Right cardiac atrium (tissue), 5 donors: ENCODE results near the gene E2F6. TPM values are rescaled to one million over a fixed set of nuclear protein-coding genes. Genes with fewer than 3 reads are reported as not detected.

Source experiments
- ATAC-seq, 2 donors: fragments of 200-7000 bp; cut with Tn5 transposase; one replicate each; pipeline versions ENCODE4 v1.8.0 to v1.9.1; 2020; ENCODE audit warnings: moderate library complexity in 2 of 2, mild to moderate bottlenecking in 1 of 2
- DNase-seq, 3 donors: peaks; one replicate each; pipeline ENCODE4 v3.0.0-alpha.2; 2020
- H3K27ac ChIP-seq: one replicate; pipeline ENCODE4 v1.5.1; 2013; ENCODE audit warnings: mild to moderate bottlenecking, low read length, control low read depth, moderate library complexity
- H3K27me3 ChIP-seq: one replicate; pipeline ENCODE4 v1.6.1; 2013; ENCODE audit not compliant: control insufficient read depth, insufficient read depth
- H3K4me1 ChIP-seq: one replicate; pipeline ENCODE4 v1.6.1; 2013; ENCODE audit warnings: low read length; ENCODE audit not compliant: control insufficient read depth, insufficient read depth
- H3K4me3 ChIP-seq: one replicate; pipeline ENCODE4 v1.5.1; 2013; ENCODE audit warnings: low read length, control low read depth
- H3K9me3 ChIP-seq: one replicate; pipeline ENCODE4 v1.6.1; 2013; ENCODE audit warnings: low read length; ENCODE audit not compliant: control insufficient read depth
- WGBS: extraction: QIAGEN DNeasy Blood & Tissue Kit; methylation state at CpG from one replicate; pipeline ENCODE4 v1.1.7; 2013; 5-methylcytosine and 5-hydroxymethylcytosine counted together
- intact Hi-C, 4 donors: fragments of 100-400 bp; cut with DNase I; formaldehyde crosslinking; loops; one replicate each; pipeline versions ENCODE4 v1.11.0 to v1.14.0; 2022 to 2023
- polyA plus RNA-seq: library from polyadenylated mRNA; stranded (reverse); fragments of 200-250 nt; gene quantifications from one replicate; pipeline ENCODE4 v1.2.3, GENCODE V29; 2013
- total RNA-seq, 4 donors: library from RNA; stranded (reverse); fragmentation: NEBNext Ultra II Directional; extraction: Animal tissue kit (Norgen Biotek cat#: 25700); gene quantifications; one replicate each; pipeline ENCODE4 v1.2.1, GENCODE V29; 2021
- donor health status: healthy with polysubstance abuse.
- donor health status: DM: no; HTN: yes; CAD: no.
- donor health status: DM: no; HTN: no; CAD: no.
- donor health status: DM: no; HTN: yes; CAD: no; lungs with severe emphysema.
- donor health status: DM: yes; HTN: yes; CAD: no.

E2F6 gene
- total and polyA plus RNA-seq, 5 donors, result 10.9 to 19.9 (median 15.9) TPM

DNA sequence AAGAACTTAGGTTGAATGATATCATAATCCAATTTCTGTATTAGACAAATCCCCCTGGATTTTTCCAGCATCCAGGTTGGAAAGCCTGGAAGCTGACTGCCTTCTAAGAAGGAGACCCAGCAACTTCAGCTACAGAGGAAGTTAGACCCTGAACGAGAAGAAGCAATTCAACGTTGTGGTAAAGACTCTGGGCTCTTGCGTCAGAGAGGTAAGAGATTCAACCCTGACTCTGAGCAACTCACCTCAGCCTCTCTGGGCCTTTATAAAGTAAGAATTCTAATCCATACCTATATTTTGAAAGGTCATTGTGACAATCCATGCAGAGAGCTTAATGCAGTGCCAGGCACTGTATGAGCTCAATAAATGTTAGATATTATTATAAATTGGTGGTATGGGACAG, 9.7 kb downstream of the E2F6 start:
- DNase-seq (no peak), ATAC-seq (no peak)
- no peak overlapping the region for H3K27ac ChIP-seq
- H3K27me3 ChIP-seq, result no peaks in the 10 kb centered on the region
- WGBS, result 55% methylated on average over 3 of the region's 3 CpGs
- intact Hi-C loops, result no loop called here
- no peaks in the 10 kb centered on the region for H3K9me3 ChIP-seq
- no peak overlapping the region for H3K4me3 ChIP-seq
- peaks cover 9% of the 10 kb centered on the region for H3K4me1 ChIP-seq

- peaks cover 6% of the 10 kb centered on the region for H3K4me1 ChIP-seq
- H3K4me3 ChIP-seq, result no peak overlapping the region
- H3K9me3 ChIP-seq, result no peaks in the 10 kb centered on the region
- H3K27ac ChIP-seq, result no peak overlapping the region
- 88% methylated on average over 6 of the region's 6 CpGs for WGBS
- H3K27me3 ChIP-seq, result no peaks in the 10 kb centered on the region
- no peak for ATAC-seq
- intact Hi-C loops, result no loop called here
- no peak for DNase-seq
These were observed 11.1 kb downstream of the E2F6 start for GRCh38 chr2:11454824-11455223.

DNA sequence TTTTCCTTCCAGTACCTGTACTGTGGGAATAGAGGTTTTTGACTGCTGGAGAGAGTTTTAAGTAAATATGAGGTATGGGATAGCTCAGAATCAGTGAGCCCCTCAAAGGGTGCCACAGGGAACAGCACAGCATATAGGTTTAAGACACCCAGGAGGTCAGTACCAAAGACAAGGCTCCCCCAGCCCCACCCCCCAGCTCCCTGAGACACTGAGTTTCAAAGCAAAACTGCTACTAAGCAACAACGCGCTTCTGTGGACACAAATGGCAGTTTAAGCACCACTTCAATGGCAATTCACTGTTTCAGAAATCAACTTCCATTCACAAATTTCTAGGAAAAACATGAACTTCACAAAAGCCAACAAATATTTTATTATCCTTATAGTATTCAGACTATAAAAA, 15.2 kb downstream of the E2F6 start:
- Histone ChIP-seq H3K27me3 (no peaks in the 10 kb centered on the region), H3K4me1 (no peaks in the 10 kb centered on the region), H3K27ac (no peak overlapping the region), H3K9me3 (no peaks in the 10 kb centered on the region), H3K4me3 (no peak overlapping the region)
- DNase-seq (no peak), ATAC-seq (no peak)
- 96% methylated on average over 2 of the region's 2 CpGs for WGBS
- intact Hi-C loops, result no loop called here

- no peaks in the 10 kb centered on the region for H3K9me3 ChIP-seq
- ATAC-seq (peak; percentile 82 to 84), DNase-seq (peak; percentile 50 to 53 (median 51))
- no peaks in the 10 kb centered on the region for H3K4me1 ChIP-seq
- no peak overlapping the region for H3K27ac ChIP-seq
- H3K27me3 ChIP-seq, result no peaks in the 10 kb centered on the region
- WGBS, result 56% methylated on average over 14 of the region's 14 CpGs
- H3K4me3 ChIP-seq, result no peak overlapping the region
- intact Hi-C loops, result loop anchor here (5.0 to 10.0 kb wide), 3 partner anchors 212 to 314 kb away; a partner anchor contains a TSS
These were observed 19.2 kb downstream of the E2F6 start for GRCh38 chr2:11446733-11447248.

- Histone ChIP-seq H3K4me1 (no peaks in the 10 kb centered on the region), H3K27ac (no peak overlapping the region), H3K27me3 (no peaks in the 10 kb centered on the region), H3K4me3 (no peak overlapping the region), H3K9me3 (no peaks in the 10 kb centered on the region)
- ATAC-seq, result no peak
- 80% methylated on average over 4 of the region's 4 CpGs for WGBS
- DNase-seq, result no peak
- intact Hi-C loops, result loop anchor here (5.0 to 10.0 kb wide), 3 partner anchors 210 to 312 kb away; a partner anchor contains a TSS
These were observed 21.2 kb downstream of the E2F6 start for GRCh38 chr2:11444737-11445136.

GRCh38 chr2:11438555-11439080, 27.3 kb downstream of the E2F6 start:
- Histone ChIP-seq H3K27me3 (no peaks in the 10 kb centered on the region), H3K9me3 (no peaks in the 10 kb centered on the region), H3K27ac (no peak overlapping the region), H3K4me3 (no peak overlapping the region), H3K4me1 (no peaks in the 10 kb centered on the region)
- intact Hi-C loops, result no loop called here
- no peak for ATAC-seq
- DNase-seq, result no peak
- 95% methylated on average over 9 of the region's 9 CpGs for WGBS

- H3K4me3 ChIP-seq, result no peak overlapping the region
- H3K27me3 ChIP-seq, result no peaks in the 10 kb centered on the region
- no peaks in the 10 kb centered on the region for H3K4me1 ChIP-seq
- intact Hi-C loops, result no loop called here
- 81% methylated on average over 5 of the region's 5 CpGs for WGBS
- H3K27ac ChIP-seq, result no peak overlapping the region
- DNase-seq (no peak), ATAC-seq (peak in 1 of 2 donors; percentile 39)
- H3K9me3 ChIP-seq, result no peaks in the 10 kb centered on the region
These were observed 28.4 kb downstream of the E2F6 start for GRCh38 chr2:11437602-11438001.

GRCh38 chr2:11435036-11435435, 30.9 kb downstream of the E2F6 start:
- H3K4me1 ChIP-seq, result no peaks in the 10 kb centered on the region
- no peak overlapping the region for H3K4me3 ChIP-seq
- no peak for DNase-seq
- no peaks in the 10 kb centered on the region for H3K27me3 ChIP-seq
- intact Hi-C loops, result no loop called here
- WGBS, result 90% methylated on average over 8 of the region's 8 CpGs
- no peak overlapping the region for H3K27ac ChIP-seq
- no peak for ATAC-seq
- H3K9me3 ChIP-seq, result no peaks in the 10 kb centered on the region

- intact Hi-C loops, result no loop called here
These were observed 31.5 kb downstream of the E2F6 start for GRCh38 chr2:11434443-11434842.

GRCh38 chr2:11433822-11434221, 32.1 kb downstream of the E2F6 start:
- DNase-seq (no peak), ATAC-seq (no peak)
- Histone ChIP-seq H3K4me1 (no peaks in the 10 kb centered on the region), H3K27ac (no peak overlapping the region), H3K4me3 (no peak overlapping the region), H3K9me3 (no peaks in the 10 kb centered on the region), H3K27me3 (no peaks in the 10 kb centered on the region)
- WGBS, result 89% methylated on average over 5 of the region's 5 CpGs
- intact Hi-C loops, result no loop called here

More at GRCh38 chr2:11434443-11434842, 31.5 kb downstream of the E2F6 start:
- WGBS, result 96% methylated on average over 7 of the region's 7 CpGs
- Histone ChIP-seq H3K4me3 (no peak overlapping the region), H3K27ac (no peak overlapping the region), H3K4me1 (no peaks in the 10 kb centered on the region), H3K9me3 (no peaks in the 10 kb centered on the region), H3K27me3 (no peaks in the 10 kb centered on the region)
- no peak for ATAC-seq
- no peak for DNase-seq

DNA sequence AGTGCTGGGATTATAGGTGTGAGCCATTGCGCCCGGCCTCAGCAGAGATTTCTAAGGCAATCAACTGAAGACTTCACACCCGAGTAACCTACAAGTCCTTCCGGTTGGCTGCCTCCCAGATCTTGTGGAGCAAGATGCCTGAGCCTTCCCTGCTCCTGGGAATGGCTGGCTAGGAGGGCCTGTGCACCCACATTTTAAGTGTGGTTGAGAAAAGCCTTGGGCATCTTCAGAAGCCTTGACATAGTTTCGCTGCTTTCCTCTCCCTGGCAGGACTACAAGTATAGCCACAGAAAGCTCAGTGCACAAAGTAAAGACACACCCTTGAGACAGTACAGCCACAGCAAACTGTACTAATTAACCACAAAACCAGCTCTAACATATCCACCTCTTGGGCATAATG, 35.2 kb downstream of the E2F6 start:
- DNase-seq (no peak), ATAC-seq (no peak)
- Histone ChIP-seq H3K4me3 (no peak overlapping the region), H3K9me3 (no peaks in the 10 kb centered on the region), H3K27me3 (no peaks in the 10 kb centered on the region), H3K27ac (no peak overlapping the region), H3K4me1 (no peaks in the 10 kb centered on the region)
- intact Hi-C loops, result no loop called here
- 94% methylated on average over 5 of the region's 5 CpGs for WGBS

GRCh38 chr2:11427224-11427623, 38.7 kb downstream of the E2F6 start:
- no peak for ATAC-seq
- H3K4me3 ChIP-seq, result no peak overlapping the region
- DNase-seq, result no peak
- H3K9me3 ChIP-seq, result no peaks in the 10 kb centered on the region
- H3K4me1 ChIP-seq, result no peaks in the 10 kb centered on the region
- H3K27me3 ChIP-seq, result no peaks in the 10 kb centered on the region
- no peak overlapping the region for H3K27ac ChIP-seq
- intact Hi-C loops, result no loop called here
